HEK293 (cell line): ENCODE results near the gene RNF224.

ENCODE experiments used
- ATF2 ChIP-seq: fragments of 450-650 bp; formaldehyde crosslinking; IDR thresholded peaks from 2 replicates; pipeline ENCODE4 v1.5.1; 2016; ENCODE audit warnings: missing biosample characterization, missing genetic modification characterization, low read depth
- BCL11A ChIP-seq: fragments of 450-650 bp; formaldehyde crosslinking; IDR thresholded peaks from 2 replicates; pipeline ENCODE4 v1.5.1; 2016; ENCODE audit warnings: low read depth, missing biosample characterization, missing genetic modification characterization
- EGR2 ChIP-seq: fragments of 450-650 bp; formaldehyde crosslinking; IDR thresholded peaks from 2 replicates; pipeline ENCODE4 v1.5.1; 2016; ENCODE audit warnings: low read depth, missing biosample characterization, missing genetic modification characterization
- GLI4 ChIP-seq: fragments of 450-650 bp; formaldehyde crosslinking; IDR thresholded peaks from 2 replicates; pipeline ENCODE4 v1.5.1; 2016; ENCODE audit warnings: missing biosample characterization, missing genetic modification characterization
- HOXC10 ChIP-seq: sonication (generic); formaldehyde crosslinking; IDR thresholded peaks from 2 replicates; pipeline ENCODE4 v1.8.1; 2023; ENCODE audit warnings: mild to moderate bottlenecking, missing genetic modification reagents
- KLF16 ChIP-seq: fragments of 450-650 bp; formaldehyde crosslinking; IDR thresholded peaks from 2 replicates; pipeline ENCODE4 v1.5.1; 2017; ENCODE audit warnings: missing biosample characterization, missing genetic modification characterization
- OSR2 ChIP-seq: fragments of 450-650 bp; formaldehyde crosslinking; IDR thresholded peaks from 2 replicates; pipeline ENCODE4 v1.5.1; 2016; ENCODE audit warnings: missing biosample characterization, missing genetic modification characterization
- OVOL3 ChIP-seq: fragments of 450-650 bp; formaldehyde crosslinking; IDR thresholded peaks from 2 replicates; pipeline ENCODE4 v1.5.1; 2016; ENCODE audit warnings: missing biosample characterization, missing genetic modification characterization
- PRDM2 ChIP-seq: fragments of 450-650 bp; formaldehyde crosslinking; IDR thresholded peaks from 2 replicates; pipeline ENCODE4 v1.5.1; 2016; ENCODE audit warnings: missing biosample characterization, missing genetic modification characterization, borderline replicate concordance
- SCRT2 ChIP-seq: fragments of 450-650 bp; formaldehyde crosslinking; IDR thresholded peaks from 2 replicates; pipeline ENCODE4 v1.5.1; 2016; ENCODE audit warnings: missing biosample characterization, missing genetic modification characterization
- TRIM28 ChIP-seq: IDR thresholded peaks from 2 replicates; pipeline ENCODE4 v1.6.1; 2011; ENCODE audit warnings: low read length, control low read depth, borderline replicate concordance
- YY2 ChIP-seq: fragments of 450-650 bp; formaldehyde crosslinking; IDR thresholded peaks from 2 replicates; pipeline ENCODE4 v1.5.1; 2016; ENCODE audit warnings: missing biosample characterization, missing genetic modification characterization
- ZBTB1 ChIP-seq: fragments of 450-650 bp; formaldehyde crosslinking; IDR thresholded peaks from 2 replicates; pipeline ENCODE4 v1.5.1; 2016; ENCODE audit warnings: missing biosample characterization, missing genetic modification characterization
- ZFP41 ChIP-seq: fragments of 450-650 bp; formaldehyde crosslinking; IDR thresholded peaks from 2 replicates; pipeline ENCODE4 v1.5.1; 2016; ENCODE audit warnings: missing biosample characterization, missing genetic modification characterization, borderline replicate concordance
- ZFP69B ChIP-seq: fragments of 450-650 bp; formaldehyde crosslinking; IDR thresholded peaks from 2 replicates; pipeline ENCODE4 v1.5.1; 2016; ENCODE audit warnings: missing biosample characterization, missing genetic modification characterization
- ZIC2 ChIP-seq: fragments of 450-650 bp; formaldehyde crosslinking; IDR thresholded peaks from 2 replicates; pipeline ENCODE4 v1.5.1; 2016; ENCODE audit warnings: missing biosample characterization, missing genetic modification characterization
- ZNF23 ChIP-seq: fragments of 450-650 bp; formaldehyde crosslinking; IDR thresholded peaks from 2 replicates; pipeline ENCODE4 v1.5.1; 2016; ENCODE audit warnings: missing biosample characterization, missing genetic modification characterization, borderline replicate concordance
- ZNF266 ChIP-seq: fragments of 450-650 bp; formaldehyde crosslinking; IDR thresholded peaks from 2 replicates; pipeline ENCODE4 v1.5.1; 2016; ENCODE audit warnings: missing biosample characterization, missing genetic modification characterization, low read depth
- ZNF335 ChIP-seq: fragments of 450-650 bp; formaldehyde crosslinking; conservative IDR thresholded peaks from 2 replicates; pipeline ENCODE4 v1.5.1; 2016; ENCODE audit warnings: missing biosample characterization, missing genetic modification characterization
- ZNF354C ChIP-seq: fragments of 450-650 bp; formaldehyde crosslinking; IDR thresholded peaks from 2 replicates; pipeline ENCODE4 v1.5.1; 2016; ENCODE audit warnings: missing biosample characterization, missing genetic modification characterization, low read depth, borderline replicate concordance
- ZNF391 ChIP-seq: fragments of 450-650 bp; formaldehyde crosslinking; IDR thresholded peaks from 2 replicates; pipeline ENCODE4 v1.5.1; 2016; ENCODE audit warnings: low read depth, missing biosample characterization, missing genetic modification characterization, borderline replicate concordance
- ZNF449 ChIP-seq: fragments of 450-650 bp; formaldehyde crosslinking; IDR thresholded peaks from 2 replicates; pipeline ENCODE4 v1.5.1; 2017; ENCODE audit warnings: missing biosample characterization, mild to moderate bottlenecking, missing genetic modification characterization, moderate library complexity
- ZNF48 ChIP-seq: fragments of 450-650 bp; formaldehyde crosslinking; IDR thresholded peaks from 2 replicates; pipeline ENCODE4 v1.5.1; 2016; ENCODE audit warnings: missing biosample characterization, missing genetic modification characterization
- ZNF558 ChIP-seq: fragments of 450-650 bp; formaldehyde crosslinking; IDR thresholded peaks from 2 replicates; pipeline ENCODE4 v1.5.1; 2016; ENCODE audit warnings: missing biosample characterization, missing genetic modification characterization
- ZNF561 ChIP-seq: fragments of 450-650 bp; IDR thresholded peaks from 2 replicates; pipeline ENCODE4 v1.5.1; 2018; ENCODE audit warnings: missing biosample characterization, missing genetic modification characterization, borderline replicate concordance
- ZNF654 ChIP-seq: fragments of 450-650 bp; formaldehyde crosslinking; IDR thresholded peaks from 2 replicates; pipeline ENCODE4 v1.5.1; 2016; ENCODE audit warnings: low read depth, missing biosample characterization, missing genetic modification characterization
- ZNF707 ChIP-seq: fragments of 450-650 bp; formaldehyde crosslinking; IDR thresholded peaks from 2 replicates; pipeline ENCODE4 v1.5.1; 2016; ENCODE audit warnings: missing biosample characterization, missing genetic modification characterization
- ZNF76 ChIP-seq: fragments of 450-650 bp; formaldehyde crosslinking; IDR thresholded peaks from 2 replicates; pipeline ENCODE4; 2016; ENCODE audit warnings: low read depth, missing biosample characterization, missing genetic modification characterization, borderline replicate concordance
- ZNF792 ChIP-seq: fragments of 450-650 bp; formaldehyde crosslinking; IDR thresholded peaks from 2 replicates; pipeline ENCODE4 v1.5.1; 2016; ENCODE audit warnings: missing biosample characterization, missing genetic modification characterization
- ZXDB ChIP-seq: fragments of 450-650 bp; formaldehyde crosslinking; IDR thresholded peaks from 2 replicates; pipeline ENCODE4 v1.5.1; 2016; ENCODE audit warnings: missing biosample characterization, missing genetic modification characterization
- TF ChIP-seq, protein P1 (sequence below): fragments of 450-650 bp; formaldehyde crosslinking; IDR thresholded peaks from 2 replicates; pipeline ENCODE4 v1.5.1; 2016; ENCODE audit warnings: missing biosample characterization, missing genetic modification characterization

The RNF224 gene

DNA sequence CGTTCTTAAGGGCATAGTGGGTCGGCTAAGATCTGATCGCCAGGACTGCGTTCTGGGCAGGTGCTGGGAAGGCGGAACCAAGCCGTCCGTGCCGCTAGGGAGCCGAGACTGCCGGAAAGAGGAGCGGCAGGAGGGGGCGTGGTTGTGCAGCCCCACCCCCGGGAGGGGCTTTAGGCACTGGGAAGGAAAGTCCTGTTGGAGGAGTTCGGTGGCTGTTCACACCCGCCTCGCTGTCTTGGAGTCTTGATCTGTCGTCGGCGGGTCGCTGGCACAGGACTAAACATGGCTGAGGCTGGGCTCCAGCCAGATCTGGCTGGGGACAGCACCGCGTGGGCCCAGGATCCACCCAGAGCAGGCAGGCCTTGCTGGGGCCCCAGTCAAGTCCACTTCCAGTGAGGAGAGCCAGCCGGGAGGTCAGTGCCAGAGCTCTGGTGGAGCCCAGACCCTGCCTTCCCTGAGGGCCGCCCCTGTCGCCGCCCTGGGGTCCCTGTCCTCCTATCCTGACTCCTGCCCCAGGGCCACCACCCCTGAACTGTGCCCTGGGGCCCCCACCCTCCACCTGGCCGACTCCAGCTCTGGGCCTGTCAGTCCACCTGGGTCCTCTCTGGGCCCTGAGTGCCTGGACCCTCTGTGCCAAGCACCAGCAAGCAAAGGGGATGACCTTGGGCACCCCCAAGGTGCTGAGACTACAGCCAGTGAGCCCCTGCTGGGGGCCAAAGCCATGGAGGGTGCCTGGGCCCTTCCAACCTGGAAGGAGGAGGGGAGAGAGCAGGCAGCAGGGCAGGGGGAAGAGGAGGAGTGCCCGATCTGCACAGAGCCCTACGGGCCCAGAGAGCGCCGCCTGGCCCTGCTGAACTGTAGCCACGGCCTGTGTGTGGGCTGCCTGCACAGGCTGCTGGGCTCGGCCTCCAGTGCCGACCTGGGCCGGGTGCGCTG lies 9.8 kb upstream of the RNF224 start (continued):
- TF ChIP-seq PRDM2 (tag by site-specific recombination) (no peak), ZNF23 (tag by site-specific recombination) (no peak), KLF16 (tag by site-specific recombination) (peak; percentile 60; the same call in 1 of the 2 replicates), ZFP69B (no peak), ZBTB1 (tag by site-specific recombination) (no peak), GLI4 (no peak), YY2 (tag by site-specific recombination) (no peak), ZNF354C (tag by site-specific recombination) (no peak), HOXC10 (CRISPR knock-in tag) (no peak), ZNF76 (tag by site-specific recombination) (no peak), ZFP41 (no peak), ZNF561 (tag by site-specific recombination) (no peak), EGR2 (tag by site-specific recombination) (peak; percentile 47; the same call in 1 of the 2 replicates), ZNF792 (tag by site-specific recombination) (no peak), SCRT2 (no peak), ATF2 (no peak), ZIC2 (tag by site-specific recombination) (no peak), ZNF335 (no peak), OSR2 (tag by site-specific recombination) (no peak), ZXDB (tag by site-specific recombination) (no peak), OVOL3 (no peak), ZNF707 (tag by site-specific recombination) (no peak), ZNF654 (no peak), ZNF266 (tag by site-specific recombination) (no peak), ZNF391 (no peak), ZNF48 (no peak), TRIM28 (no peak), ZNF558 (no peak), BCL11A (no peak), ZNF449 (tag by site-specific recombination) (0 out of 2 replicates have a peak, but pooled peaks have one; percentile 34)
- TF ChIP-seq, protein P1, sequence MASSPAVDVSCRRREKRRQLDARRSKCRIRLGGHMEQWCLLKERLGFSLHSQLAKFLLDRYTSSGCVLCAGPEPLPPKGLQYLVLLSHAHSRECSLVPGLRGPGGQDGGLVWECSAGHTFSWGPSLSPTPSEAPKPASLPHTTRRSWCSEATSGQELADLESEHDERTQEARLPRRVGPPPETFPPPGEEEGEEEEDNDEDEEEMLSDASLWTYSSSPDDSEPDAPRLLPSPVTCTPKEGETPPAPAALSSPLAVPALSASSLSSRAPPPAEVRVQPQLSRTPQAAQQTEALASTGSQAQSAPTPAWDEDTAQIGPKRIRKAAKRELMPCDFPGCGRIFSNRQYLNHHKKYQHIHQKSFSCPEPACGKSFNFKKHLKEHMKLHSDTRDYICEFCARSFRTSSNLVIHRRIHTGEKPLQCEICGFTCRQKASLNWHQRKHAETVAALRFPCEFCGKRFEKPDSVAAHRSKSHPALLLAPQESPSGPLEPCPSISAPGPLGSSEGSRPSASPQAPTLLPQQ (tag by site-specific recombination): no peak
